HG03135 (cell line): ENCODE results near the gene PTPRD.
"Not testable (repeated sequence)": the region's sequence is repeated elsewhere in the genome, so short reads cannot be mapped to it uniquely, and the experiment has no call there.

Experiments used
- ATAC-seq: cut with Tn5 transposase; IDR thresholded peaks from one replicate; pipeline ENCODE4 v1.9.1; 2021; ENCODE audit warnings: mild to moderate bottlenecking, moderate library complexity; ENCODE audit not compliant: unreplicated experiment

Gene PTPRD

DNA sequence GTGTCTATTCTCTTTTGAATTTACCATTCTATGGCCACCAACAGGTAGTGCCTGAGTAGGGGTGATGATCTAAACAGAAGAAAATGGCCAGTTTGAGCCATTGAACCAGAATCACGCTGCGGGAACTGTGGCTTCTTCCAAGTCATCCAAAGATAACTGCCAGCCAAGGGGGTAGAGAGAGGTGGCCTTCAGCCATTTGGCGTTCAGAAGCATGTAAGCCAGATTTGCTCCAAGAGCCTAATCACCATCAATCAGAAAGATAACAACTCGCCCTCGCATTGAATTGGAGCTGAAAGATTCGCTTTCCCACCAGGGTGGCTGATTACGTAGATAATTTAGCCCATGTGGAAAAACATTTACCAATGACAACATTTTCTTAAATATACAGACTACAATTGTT is 1510.5 kb downstream of the PTPRD start:
- no peak for ATAC-seq

DNA sequence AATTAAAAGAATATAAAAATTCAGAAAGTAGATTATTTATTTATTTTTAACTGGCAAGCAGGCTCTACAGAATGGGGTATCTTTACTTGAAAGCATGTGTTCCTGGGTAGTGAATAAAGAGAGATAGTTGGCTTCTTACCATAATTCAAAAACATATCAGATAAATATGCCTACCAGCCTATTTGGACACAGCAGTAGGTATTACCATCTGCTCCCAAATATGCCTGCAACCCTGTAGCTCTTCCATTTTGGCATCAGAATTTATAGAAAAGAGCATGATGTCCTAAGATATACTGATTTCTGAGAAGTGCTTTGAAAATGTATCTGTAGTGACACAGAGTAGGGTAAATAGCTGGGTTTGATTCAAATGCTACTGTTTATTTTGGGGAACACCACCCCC is 1512.7 kb downstream of the PTPRD start:
- no peak for ATAC-seq

DNA sequence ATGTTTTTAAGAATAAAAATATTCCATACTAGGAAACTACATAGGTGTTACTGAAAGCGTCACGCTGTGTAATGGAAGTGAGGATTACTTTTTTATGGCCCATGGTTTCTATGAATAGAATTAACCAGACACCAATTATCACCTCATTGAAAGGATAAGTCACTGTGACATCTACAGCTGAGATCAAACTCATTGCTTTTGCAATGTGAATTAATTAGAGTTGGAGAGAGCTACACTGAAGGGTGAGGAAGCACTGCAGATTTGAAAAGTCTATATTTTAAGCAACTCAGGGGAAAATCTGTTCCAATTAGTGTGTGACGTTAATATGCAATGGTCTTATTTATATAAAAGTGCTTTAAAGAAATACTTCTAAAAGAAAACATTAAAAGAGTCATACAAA is 1513.2 kb downstream of the PTPRD start:
- ATAC-seq, result no peak

DNA sequence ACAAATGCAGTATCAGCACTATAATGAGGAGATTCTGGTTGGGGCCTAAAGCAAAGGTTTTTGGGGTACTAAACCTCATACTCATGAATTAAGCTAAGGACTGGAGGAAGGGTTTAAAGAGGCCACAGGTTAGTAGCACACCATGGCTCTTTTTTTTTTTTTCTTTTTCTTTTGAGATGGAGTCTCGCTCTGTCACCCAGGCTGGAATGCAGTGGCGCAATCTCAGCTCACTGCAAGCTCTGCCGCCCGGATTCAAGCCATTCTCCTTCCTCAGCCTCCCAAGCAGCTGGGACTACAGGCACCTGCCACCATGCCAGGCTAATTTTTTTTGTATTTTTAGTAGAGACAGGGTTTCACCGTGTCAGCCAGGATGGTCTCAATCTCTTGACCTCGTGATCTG is 1515.5 kb downstream of the PTPRD start:
- ATAC-seq, result not testable (repeated sequence)

DNA sequence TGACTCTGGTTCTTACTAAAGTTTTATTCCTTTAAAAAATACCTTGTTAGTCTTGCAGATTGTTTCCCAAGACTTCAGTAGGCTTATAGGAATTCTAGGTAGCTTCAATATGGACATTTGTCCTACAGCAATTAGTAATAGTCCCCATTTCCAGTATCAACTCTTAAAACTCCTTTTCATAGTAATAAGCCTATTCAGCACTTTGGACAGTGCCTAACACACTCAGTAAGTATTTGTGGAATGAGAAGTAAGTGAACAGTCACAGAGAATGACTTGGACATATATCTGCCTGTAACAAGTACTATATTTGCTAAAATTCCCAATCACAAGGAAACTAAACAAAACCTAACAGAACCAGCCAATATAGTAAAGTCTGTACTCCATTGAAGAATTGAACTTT is 1521.4 kb downstream of the PTPRD start:
- no peak for ATAC-seq

DNA sequence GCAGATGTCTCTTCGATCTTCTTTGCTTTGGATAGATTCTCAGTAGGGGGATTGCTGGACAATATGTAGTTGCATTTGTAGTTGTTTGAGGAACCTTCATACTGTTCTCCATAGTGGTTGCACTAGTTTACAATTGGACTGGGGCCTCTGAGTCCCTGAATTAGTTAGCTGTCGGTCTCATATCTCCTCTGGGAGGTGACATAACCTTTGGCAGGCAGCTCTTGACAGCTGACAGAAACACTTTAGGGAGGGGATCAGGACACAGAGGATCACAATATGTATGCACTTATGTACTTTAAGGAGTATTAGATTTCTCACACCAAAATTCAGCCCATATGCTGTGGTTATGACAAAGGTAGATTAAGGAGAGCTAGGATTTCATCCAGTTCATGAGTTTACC is 1533.3 kb downstream of the PTPRD start:
- ATAC-seq, result no peak

DNA sequence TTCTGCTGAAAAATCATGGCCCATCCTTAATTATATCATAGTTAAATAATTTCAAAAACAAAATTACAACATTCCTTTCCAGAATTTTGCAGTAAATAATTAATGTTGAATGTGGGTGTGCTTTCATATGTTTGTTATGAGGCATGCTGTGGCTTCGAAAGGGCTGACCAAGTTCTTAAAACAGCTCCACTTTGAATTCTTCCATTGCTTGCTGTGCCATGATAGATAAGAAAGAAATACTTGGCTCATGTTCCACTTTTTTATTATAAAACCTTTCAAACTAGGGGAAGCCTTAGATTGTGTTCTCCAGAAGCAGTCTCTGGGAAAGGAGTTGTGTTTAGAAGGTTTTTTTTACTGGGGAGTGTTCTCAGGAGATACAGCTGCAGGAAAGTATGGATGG is 1534.5 kb downstream of the PTPRD start:
- ATAC-seq, result no peak

DNA sequence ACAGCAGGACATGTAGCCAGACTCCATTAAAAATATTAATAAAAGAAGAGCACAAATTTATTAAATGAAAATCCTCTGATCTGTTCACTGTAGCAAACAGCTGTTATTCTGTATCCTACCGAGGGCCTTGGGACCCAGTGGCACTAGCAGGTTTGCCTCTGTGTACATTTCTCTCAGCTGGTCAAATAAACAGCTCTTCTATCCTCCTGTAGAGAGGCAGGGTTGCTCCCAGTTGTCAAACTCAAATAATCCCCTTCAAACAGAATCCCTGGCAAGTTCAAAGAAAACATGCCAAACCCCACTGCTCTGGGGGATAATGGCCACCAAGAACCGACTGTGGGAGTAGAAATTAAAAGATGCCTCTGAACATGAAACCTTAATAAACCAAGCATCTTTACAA is 1551.2 kb downstream of the PTPRD start:
- no peak for ATAC-seq

DNA sequence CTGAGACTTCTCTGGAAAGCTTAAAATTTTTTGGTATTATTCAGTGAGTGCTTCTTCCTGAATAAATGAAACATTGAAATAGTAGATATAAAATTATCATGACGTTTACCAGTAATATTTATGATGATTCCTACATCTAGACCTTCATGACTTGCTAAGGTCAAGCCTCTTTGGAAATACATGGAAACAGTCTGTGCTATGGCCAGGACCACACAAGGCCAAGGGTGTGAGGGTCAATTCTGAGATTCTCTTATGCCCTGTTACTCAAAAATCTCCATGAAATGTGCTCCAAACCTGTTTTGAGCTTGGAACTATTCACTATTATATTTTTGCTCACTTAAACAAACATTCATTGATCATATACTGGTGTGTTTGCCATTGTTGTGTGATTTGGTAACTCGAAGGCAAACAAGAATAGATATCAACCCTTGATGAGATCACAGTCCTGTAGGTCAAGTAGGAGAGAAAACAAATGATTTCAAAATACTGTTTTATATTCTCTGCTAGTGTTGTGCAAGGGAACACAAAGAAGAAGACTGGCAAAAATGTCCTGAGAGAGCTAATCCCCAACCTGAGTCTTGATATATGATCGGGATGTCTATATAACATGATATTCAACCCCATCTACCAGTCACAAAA is 1558.3 kb downstream of the PTPRD start:
- no peak for ATAC-seq

DNA sequence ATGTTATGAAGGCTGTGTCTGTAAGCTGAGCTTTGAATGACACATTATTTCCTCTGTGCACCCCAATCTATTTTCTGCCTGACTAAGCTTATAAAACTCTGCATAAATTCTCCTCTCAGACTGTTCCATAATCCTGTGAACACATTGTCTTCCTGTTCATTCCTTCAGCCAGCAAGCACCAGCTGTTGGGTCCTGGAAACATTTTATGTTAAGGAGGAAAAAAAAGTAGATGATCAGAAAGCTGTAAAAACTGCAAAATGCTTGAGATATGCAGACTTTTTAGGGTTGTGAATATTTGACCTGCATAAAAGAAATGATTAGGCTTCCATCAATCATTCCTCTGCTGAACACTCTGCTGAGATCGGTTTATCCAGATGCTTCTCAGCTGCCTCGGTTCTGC is 1567.2 kb downstream of the PTPRD start:
- ATAC-seq, result no peak

DNA sequence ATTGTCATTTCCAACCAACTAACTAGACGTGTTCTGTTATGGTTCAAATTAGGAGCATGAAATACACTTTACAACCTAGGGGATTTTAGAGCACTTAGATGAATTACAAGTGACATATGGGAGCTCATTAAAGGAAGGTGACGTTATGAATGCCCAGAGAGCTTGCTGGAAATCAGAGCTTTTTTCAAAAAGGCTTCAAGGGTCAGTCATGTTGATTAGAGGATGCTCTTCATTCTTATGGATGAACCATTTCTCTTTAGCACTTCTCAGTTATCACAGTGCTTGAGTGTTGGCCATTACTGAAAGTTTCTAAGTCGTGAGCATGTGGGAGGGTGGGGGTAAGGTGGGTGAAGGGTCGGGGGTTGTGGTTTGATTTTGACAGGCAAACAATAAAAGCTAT is 1567.7 kb downstream of the PTPRD start:
- ATAC-seq, result no peak

DNA sequence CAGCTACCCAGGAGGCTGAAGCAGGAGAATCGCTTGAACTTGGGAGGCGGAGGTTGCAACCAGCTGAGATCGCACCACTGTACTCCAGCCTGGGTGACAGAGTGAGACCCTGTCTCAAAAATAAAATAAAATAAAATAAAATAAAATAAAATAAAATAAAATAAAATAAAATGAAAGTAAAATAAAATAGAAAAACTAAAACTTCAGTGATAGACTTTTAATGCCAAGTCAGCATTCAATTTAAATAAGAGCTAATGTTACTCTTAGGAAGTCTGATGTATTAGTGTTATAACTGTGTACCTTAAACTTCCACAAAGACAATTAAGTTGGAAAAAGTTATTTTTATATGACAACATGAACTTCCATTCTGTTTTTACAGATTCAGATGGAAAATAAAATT is 1569.0 kb downstream of the PTPRD start:
- not testable (repeated sequence) for ATAC-seq

DNA sequence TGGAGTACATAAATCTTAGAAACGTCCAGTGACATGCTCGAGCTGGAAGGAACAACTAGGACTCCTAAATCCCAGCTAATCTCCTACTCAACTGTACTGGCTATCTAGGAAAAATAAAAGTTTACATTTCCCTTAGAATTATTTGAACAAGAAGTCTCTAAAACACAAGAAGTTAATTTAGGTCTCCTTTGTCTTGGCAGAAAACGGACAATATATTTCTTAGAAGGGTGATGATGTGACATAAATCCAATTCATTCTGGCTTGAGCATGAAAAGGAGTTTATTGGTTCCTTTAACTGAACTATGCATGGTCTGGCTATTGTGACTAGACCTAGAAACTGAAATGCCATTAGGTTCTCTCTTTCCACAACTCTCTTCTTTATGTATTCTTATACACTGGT is 1571.0 kb downstream of the PTPRD start:
- no peak for ATAC-seq

DNA sequence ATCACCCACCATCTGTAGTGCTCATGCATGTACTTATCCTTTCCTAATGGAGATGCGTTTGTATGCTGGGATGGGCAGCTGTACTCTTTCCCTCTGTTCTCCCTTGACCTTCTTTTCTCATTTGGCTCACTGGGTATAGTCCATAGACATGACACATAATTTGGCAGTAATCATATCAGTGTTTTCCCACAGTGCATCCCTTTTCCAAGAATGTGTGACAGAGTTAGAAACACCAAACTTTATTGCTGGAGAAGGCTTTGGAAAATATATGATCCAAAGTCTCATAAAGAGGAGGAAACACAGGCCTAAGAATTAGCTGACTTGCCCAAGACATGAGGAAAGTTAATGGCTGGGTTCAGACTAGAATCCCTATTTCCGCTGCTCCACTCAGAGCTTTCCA is 1579.8 kb downstream of the PTPRD start:
- ATAC-seq, result no peak

DNA sequence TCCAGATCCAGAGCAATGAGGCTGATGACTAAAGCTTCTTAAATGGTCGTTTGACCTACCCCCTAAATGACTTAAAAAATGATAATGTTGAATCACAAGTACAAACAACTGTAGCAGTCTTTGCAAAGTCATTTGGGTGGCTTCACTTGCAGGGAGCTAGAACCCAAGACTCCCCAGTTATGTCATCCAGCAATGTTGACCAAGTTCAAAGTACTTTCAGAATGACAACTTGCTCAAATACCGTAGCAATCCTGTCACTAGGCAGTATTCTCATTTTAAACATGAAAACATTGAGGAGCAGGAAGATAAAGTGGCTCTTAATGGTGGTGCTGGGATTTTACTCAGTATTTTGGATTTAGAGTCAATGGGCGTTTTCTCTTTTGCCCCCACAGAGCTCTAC is 1596.2 kb downstream of the PTPRD start:
- no peak for ATAC-seq

DNA sequence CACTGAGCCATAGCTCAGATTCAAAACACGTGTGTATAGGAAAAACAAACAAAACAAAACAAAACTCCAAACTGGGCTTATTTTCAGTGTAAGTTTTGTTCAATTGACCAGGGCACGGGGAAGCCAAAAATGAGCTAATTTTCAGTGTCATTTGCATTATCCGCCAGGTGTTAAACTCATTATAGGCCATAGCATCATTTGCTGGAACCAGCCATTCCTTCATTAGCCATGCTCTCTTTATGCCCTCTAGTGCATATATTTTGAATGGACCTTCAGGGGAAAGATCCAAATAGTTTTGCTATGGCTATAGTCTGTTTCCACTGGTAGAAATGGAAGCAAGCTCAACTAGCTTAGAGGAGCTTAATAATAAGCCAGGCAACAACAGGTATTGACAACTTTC is 1608.0 kb downstream of the PTPRD start:
- ATAC-seq, result no peak

DNA sequence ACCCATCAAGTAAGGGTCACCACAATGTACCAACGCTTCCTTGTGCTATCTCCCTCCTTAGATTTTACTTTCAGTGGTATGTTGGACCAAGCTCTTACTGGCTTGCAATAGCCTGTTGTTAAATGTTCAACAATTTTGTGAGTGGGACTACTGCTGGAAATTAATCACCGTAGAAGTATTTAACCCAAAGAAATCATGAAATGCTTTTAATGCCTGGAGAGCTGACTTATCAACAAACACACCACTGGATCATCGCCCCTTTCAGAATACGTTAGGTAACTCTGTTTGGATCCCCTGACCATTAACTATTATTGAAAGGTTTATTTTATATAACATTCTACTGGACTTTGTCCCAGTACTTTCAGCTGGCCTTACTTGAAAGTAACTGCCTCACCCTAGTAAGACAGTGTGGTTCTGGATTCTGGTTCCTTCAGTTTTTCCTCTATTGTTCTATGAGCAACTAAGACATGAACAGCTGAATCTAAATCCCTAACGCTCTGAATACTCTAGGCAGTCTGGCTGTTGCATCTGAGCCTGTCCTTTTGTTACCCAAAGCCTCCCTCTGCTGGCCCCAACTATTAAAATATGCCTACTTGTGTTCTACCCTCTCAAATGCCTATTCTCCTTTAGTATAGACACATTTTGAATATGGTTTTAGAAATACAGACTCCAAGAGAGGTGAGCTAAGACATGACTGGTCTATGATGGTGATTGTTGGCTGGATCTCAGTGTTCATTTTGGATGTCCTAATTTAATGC is 1609.8 kb downstream of the PTPRD start:
- no peak for ATAC-seq

DNA sequence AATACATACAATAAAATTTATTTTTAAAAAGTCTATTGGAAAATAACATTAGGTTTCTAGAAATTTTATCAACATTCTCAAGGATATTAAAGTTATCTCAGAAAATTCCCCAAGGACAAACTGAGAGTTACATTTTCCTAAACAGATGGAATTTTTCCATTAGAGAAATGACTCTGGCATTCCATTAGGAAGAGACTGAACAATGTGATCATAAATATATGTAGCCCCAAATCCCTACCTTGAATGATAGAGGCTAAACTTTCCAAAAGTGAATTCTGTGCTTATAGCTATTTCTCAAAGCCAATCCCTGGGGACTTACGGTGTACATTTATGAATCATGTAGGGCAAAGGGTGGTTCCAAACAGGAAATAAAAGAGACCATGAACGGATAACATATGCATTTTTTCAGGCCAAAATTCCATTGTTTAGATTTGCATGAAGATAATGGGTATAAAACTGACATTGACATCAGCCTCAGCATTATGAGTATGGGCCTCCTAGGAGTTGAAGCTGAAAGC is 1632.2 kb downstream of the PTPRD start:
- ATAC-seq, result no peak

DNA sequence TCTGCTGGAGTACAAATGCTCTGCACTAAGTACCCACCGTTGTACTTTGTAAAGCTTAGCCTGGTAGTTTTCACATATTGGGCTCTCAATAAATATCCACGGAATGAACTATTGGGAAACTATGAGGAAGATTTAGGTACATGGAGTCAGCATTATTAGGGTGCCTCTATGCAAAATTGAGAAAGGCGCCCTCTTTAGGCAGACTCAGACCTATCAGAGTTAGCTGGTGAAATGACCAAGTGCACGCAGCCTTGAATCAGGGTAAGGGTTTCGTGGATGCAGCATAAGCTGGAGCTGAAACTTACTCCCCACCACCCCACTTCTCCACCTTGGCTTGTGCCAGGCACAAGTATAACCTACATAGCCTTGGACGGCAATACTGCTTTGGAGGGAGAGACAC is 1634.5 kb downstream of the PTPRD start:
- no peak for ATAC-seq

DNA sequence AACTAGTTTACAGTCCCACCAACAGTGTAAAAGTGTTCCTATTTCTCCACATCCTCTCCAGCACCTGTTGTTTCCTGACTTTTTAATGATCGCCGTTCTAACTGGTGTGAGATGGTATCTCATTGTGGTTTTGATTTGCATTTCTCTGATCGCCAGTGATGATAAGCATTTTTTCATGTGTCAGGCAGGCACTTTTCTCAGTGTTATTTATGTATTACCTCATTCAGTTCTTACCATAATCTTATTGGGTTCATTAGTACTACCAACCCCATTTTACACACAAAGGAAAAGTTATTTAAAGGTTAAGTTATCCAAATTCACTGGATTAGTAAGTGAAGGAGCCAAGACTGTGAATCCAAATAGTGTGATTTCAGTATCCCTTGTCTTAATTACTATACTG is 1644.5 kb downstream of the PTPRD start:
- not testable (repeated sequence) for ATAC-seq

DNA sequence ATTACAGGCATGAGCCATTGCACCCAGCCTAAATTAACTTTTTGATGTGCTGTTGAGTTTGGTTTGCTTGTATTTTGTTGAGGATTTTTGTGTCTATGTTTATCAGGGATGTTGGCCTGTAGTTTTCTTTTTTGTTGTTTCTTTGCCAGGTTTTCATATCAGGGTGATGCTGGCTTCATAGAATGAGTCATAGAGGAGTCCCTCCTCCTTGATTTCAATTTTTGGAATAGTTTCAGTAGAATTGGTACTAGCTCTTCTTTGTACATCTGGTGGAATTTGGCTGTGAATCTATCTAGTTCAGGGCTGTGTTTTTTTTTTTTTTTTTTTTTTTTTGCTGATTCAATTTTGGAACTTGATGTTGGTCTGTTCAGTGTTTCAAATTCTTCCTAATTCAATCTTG is 1648.9 kb downstream of the PTPRD start:
- no peak for ATAC-seq

DNA sequence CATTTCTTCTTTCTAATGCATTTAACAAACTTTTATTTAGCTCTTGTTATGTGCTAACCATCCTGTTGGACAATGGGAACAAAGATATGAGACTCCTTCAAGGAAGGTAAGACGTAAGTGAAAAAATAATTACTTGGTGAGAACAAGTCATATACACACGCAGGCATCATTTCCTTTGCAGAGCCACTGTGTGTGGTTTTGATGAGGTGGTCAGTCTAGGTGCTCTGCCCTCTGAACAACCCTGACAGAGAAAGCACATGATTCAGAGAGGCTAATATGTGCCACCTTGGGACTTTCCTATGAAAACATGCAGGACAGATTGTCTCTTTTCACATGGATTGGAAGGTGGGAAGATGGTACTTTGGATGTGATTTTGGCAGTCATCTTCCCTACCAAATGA is 1650.7 kb downstream of the PTPRD start:
- ATAC-seq, result no peak
